Measurements from ENCODE around the gene IGFBP6. TPM values are rescaled to one million over a fixed set of nuclear protein-coding genes. Genes with fewer than 3 reads are reported as not detected.
A peak's percentile ranks its signal among the peaks of the same experiment; 100 is the strongest.

The IGFBP6 gene
- total RNA-seq, 1 experiment from 2014 or later, result 4.2 TPM

DNA sequence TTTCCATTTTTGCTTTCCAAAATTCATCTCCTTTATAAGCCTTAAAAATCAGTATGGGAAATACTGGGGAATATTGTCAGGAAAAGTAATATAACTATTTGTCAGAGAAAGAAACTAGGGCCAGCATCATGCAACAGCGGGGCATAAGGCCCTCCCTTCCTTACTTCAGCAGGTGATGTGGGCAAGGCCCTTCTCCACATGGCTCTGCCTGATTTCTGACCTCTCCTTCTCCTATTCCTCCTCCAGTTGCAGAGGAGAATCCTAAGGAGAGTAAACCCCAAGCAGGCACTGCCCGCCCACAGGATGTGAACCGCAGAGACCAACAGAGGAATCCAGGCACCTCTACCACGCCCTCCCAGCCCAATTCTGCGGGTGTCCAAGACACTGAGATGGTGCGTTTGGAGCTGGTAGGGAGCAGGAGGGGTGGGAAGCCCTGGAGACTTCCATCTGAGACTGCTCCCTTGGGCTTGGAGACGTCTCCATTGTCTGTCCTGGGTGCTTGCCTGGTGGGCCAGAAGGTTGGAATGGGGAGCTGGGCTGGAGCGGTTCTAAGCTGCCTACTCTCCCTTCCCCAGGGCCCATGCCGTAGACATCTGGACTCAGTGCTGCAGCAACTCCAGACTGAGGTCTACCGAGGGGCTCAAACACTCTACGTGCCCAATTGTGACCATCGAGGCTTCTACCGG, 3.1 kb downstream of the IGFBP6 start:
- Histone ChIP-seq H3T11ph (ENCODE audit: low read length) (no peak overlapping the region), H4K5ac (ENCODE audit: insufficient read length, low read depth, low read length) (no peak overlapping the region), H3K56ac (ENCODE audit: insufficient read length, low read depth, low read length) (no peak overlapping the region), H3K23ac (ENCODE audit: insufficient read length, low read depth, low read length) (no peak overlapping the region), H2BK20ac (ENCODE audit: low read depth, low read length, poor library complexity, severe bottlenecking) (no peak overlapping the region), H3K27ac (ENCODE audit: insufficient read length, low read depth, low read length) (no peak overlapping the region), H4K91ac (ENCODE audit: insufficient read length, low read depth, low read length) (no peak overlapping the region), H2AFZ (ENCODE audit: low read length) (no peak overlapping the region), H2BK120ac (ENCODE audit: low read depth, low read length, poor library complexity, severe bottlenecking) (no peak overlapping the region), H2BK12ac (ENCODE audit: insufficient read length, low read depth, low read length) (no peak overlapping the region), H2BK5ac (ENCODE audit: insufficient read length, low read length) (no peak overlapping the region), H4K8ac (replicated peaks; ENCODE audit: insufficient read length, low read depth, low read length) (no peak overlapping the region), H3K14ac (ENCODE audit: insufficient read depth, low read length) (no peak overlapping the region), H2AK5ac (ENCODE audit: insufficient read length, low read length) (no peak overlapping the region), H3K23me2 (ENCODE audit: insufficient read length, low read depth, low read length, poor library complexity, severe bottlenecking) (peaks cover 24% of the 10 kb centered on the region), H3K4ac (ENCODE audit: low read depth, low read length) (no peak overlapping the region), H3K4me2 (ENCODE audit: insufficient read depth, insufficient read length, low read length) (no peak overlapping the region), H2BK15ac (ENCODE audit: low read depth, low read length) (no peak overlapping the region), H3K79me2 (ENCODE audit: insufficient read depth, low read length) (no peaks in the 10 kb centered on the region), H3K27me3 (ENCODE audit: insufficient read depth, low read length) (no peaks in the 10 kb centered on the region; the same call in 1 of the 2 replicates), H3K9me3 (ENCODE audit: control insufficient read depth, low read depth, low read length) (no peaks in the 10 kb centered on the region), H3K18ac (ENCODE audit: insufficient read length, low read depth, low read length) (no peak overlapping the region), H3K9ac (ENCODE audit: extremely low read depth, insufficient read length, low read length) (no peak overlapping the region), H3K79me1 (ENCODE audit: insufficient read depth, low read depth, low read length, poor library complexity, severe bottlenecking) (no peaks in the 10 kb centered on the region), H4K20me1 (ENCODE audit: control insufficient read depth, insufficient read depth, insufficient read length) (no peaks in the 10 kb centered on the region), H3K4me1 (ENCODE audit: insufficient read depth, low read length) (peaks cover 6% of the 10 kb centered on the region; the same call in 1 of the 2 replicates)
- Mint-ChIP-seq H3K4me3 (no peak overlapping the region), H3K9me3 (no peaks in the 10 kb centered on the region), H3K27ac (peak overlapping the region in 1 of 3 experiments; percentile 50; a peak in 1 of 7 replicates), H3K4me1 (peaks cover 27 to 35% of the 10 kb centered on the region in 2 experiments), H3K27me3 (ENCODE audit: low read depth) (peaks cover 56% of the 10 kb centered on the region), H3K36me3 (ENCODE audit: insufficient read depth in 1 of 3, low read depth in 3 of 3) (no peaks in the 10 kb centered on the region; a peak in 1 of 7 replicates)
- WGBS (ENCODE audit: extremely low coverage, insufficient read length, low lambda C conversion rate), result no CpG with 5 or more reads among the region's 13 CpGs
- DNase-seq, result no peak
- TF ChIP-seq, protein P1, sequence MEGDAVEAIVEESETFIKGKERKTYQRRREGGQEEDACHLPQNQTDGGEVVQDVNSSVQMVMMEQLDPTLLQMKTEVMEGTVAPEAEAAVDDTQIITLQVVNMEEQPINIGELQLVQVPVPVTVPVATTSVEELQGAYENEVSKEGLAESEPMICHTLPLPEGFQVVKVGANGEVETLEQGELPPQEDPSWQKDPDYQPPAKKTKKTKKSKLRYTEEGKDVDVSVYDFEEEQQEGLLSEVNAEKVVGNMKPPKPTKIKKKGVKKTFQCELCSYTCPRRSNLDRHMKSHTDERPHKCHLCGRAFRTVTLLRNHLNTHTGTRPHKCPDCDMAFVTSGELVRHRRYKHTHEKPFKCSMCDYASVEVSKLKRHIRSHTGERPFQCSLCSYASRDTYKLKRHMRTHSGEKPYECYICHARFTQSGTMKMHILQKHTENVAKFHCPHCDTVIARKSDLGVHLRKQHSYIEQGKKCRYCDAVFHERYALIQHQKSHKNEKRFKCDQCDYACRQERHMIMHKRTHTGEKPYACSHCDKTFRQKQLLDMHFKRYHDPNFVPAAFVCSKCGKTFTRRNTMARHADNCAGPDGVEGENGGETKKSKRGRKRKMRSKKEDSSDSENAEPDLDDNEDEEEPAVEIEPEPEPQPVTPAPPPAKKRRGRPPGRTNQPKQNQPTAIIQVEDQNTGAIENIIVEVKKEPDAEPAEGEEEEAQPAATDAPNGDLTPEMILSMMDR (conservative IDR thresholded peaks at IDR 0.05), result no peak
